ENCODE results near the gene ANKRD33B. TPM values are rescaled to one million over a fixed set of nuclear protein-coding genes. Genes with fewer than 3 reads are reported as not detected.

Gene ANKRD33B
- total and polyA plus RNA-seq, 9 of the 15 experiments (the other 6 are each of a cell fraction or from before 2014, with no cell fraction given) = 0.10 to 1.7 (median 0.40) TPM

DNA sequence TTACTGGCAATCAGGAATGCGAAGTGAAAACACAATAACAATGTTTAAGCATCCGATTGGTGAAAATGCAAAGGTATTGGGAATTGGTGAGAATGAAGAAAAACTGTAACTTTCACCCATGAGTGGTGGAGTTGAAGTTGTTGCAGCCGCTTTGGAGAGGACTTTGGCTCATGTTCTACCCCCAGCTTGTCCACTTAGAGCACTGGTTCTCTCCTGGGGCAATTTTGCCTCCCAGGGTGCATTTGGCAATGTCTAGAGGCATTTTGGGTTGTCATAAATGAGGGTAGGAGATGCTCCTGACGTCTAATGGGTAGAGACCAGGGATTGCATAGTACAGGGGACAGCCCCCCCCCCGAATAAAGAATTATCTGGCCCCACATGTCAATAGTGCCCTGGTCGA lies 46.2 kb downstream of the ANKRD33B start:
- TF ChIP-seq LCOR (CRISPR knock-in tag; IDR thresholded peaks at IDR 0.05) (no peak), ZNF444 (CRISPR knock-in tag; IDR thresholded peaks at IDR 0.05) (no peak), CBFA2T2 (conservative IDR thresholded peaks at IDR 0.05) (no peak), HDAC8 (tag; IDR thresholded peaks at IDR 0.05) (no peak), DACH1 (IDR thresholded peaks at IDR 0.05; ENCODE audit: partially characterized antibody) (no peak), ZSCAN29 (IDR thresholded peaks at IDR 0.05) (no peak), ZNF124 (CRISPR knock-in tag; IDR thresholded peaks at IDR 0.05) (no peak), POLR2B (IDR thresholded peaks at IDR 0.05; ENCODE audit: low read depth, partially characterized antibody) (no peak), ZNF311 (CRISPR knock-in tag; IDR thresholded peaks at IDR 0.05) (no peak), HDAC1 (IDR thresholded peaks at IDR 0.05) (no peak), XRCC4 (IDR thresholded peaks at IDR 0.05; ENCODE audit: extremely low read depth, insufficient read depth, insufficient read length) (no peak), SRSF3 (IDR thresholded peaks at IDR 0.05; ENCODE audit: insufficient read depth, low read length) (no peak), ETV5 (CRISPR knock-in tag; IDR thresholded peaks at IDR 0.05; ENCODE audit: low read depth) (no peak), SP1 (CRISPR knock-in tag; IDR thresholded peaks at IDR 0.05) (no peak)
- TF ChIP-seq, protein P1, sequence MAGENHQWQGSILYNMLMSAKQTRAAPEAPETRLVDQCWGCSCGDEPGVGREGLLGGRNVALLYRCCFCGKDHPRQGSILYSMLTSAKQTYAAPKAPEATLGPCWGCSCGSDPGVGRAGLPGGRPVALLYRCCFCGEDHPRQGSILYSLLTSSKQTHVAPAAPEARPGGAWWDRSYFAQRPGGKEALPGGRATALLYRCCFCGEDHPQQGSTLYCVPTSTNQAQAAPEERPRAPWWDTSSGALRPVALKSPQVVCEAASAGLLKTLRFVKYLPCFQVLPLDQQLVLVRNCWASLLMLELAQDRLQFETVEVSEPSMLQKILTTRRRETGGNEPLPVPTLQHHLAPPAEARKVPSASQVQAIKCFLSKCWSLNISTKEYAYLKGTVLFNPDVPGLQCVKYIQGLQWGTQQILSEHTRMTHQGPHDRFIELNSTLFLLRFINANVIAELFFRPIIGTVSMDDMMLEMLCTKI (IDR thresholded peaks at IDR 0.05; ENCODE audit: partially characterized antibody) = no peak
- TF ChIP-seq, protein P2, sequence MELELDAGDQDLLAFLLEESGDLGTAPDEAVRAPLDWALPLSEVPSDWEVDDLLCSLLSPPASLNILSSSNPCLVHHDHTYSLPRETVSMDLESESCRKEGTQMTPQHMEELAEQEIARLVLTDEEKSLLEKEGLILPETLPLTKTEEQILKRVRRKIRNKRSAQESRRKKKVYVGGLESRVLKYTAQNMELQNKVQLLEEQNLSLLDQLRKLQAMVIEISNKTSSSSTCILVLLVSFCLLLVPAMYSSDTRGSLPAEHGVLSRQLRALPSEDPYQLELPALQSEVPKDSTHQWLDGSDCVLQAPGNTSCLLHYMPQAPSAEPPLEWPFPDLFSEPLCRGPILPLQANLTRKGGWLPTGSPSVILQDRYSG (tag; conservative IDR thresholded peaks at IDR 0.05; ENCODE audit: low read depth) = no peak
- no peaks in the 10 kb centered on the region for H3K79me2 ChIP-seq (ENCODE audit: control insufficient read depth, insufficient read depth, low read length)
- in situ Hi-C loops (cut with MboI) = no loop called here
- DNase-seq (ENCODE audit: extremely low read depth in 1 of 4, low spot score in 3 of 4) (no peak), FAIRE-seq (no peak), ATAC-seq (no peak)
- no TSS peak for BruUV-seq (replicated peaks)
- 49% methylated on average over 6 of the region's 6 CpGs for WGBS (ENCODE audit: insufficient coverage, low coverage, missing lambda C conversion rate)
- ChIA-PET CTCF (ENCODE audit: low intra/inter-chr PET ratio) (no interaction called here), POLR2A (interaction anchor here (0.6 to 1.4 kb wide), 3 partner anchors 11 to 134 kb away, joined by 3 to 5 read pairs (median 4); no protein-coding TSS in a partner anchor)
- H3K4me1 ChIP-seq (replicated peaks in 1 of 2; ENCODE audit: control insufficient read depth in 2 of 2, insufficient read depth in 2 of 2, low read length in 2 of 2) = peaks cover 23 to 28% of the 10 kb centered on the region in 2 experiments
- no peaks in the 10 kb centered on the region for H3K27me3 ChIP-seq (ENCODE audit: control insufficient read depth in 2 of 2, insufficient read depth in 2 of 2, low read length in 2 of 2)
- no peaks in the 10 kb centered on the region for H3K9me3 ChIP-seq (replicated peaks; ENCODE audit: control insufficient read depth, insufficient read depth, low read depth, low read length)
- no peak overlapping the region for H3K27ac ChIP-seq (ENCODE audit: extremely low read depth, low read depth, low read length)
- no peak overlapping the region for H2AFZ ChIP-seq (ENCODE audit: low read depth, low read length)
- intact Hi-C loops (cut with micrococcal nuclease) = no loop called here
- no peaks in the 10 kb centered on the region for H4K20me1 ChIP-seq (replicated peaks; ENCODE audit: control insufficient read depth, insufficient read depth, low read length)
- H3K4me2 ChIP-seq (ENCODE audit: insufficient read depth, low read length) = no peak overlapping the region
- no peaks in the 10 kb centered on the region for H3K9me1 ChIP-seq (ENCODE audit: control insufficient read depth, insufficient read depth, low read length)
- H3K9ac ChIP-seq (ENCODE audit: insufficient read depth in 1 of 2, low read depth in 2 of 2, low read length in 2 of 2) = no peak overlapping the region
- no peak overlapping the region for H3K4me3 ChIP-seq
- no peaks in the 10 kb centered on the region for H3K36me3 ChIP-seq (ENCODE audit: control insufficient read depth, insufficient read depth, low read length)

Data from K562 (cell line).